Keratinocyte (primary cell): ENCODE measurements around the gene FOXL3. TPM values are rescaled to one million over a fixed set of nuclear protein-coding genes. Genes with fewer than 3 reads are reported as not detected.

Experiments used
- DNase-seq: peaks from one replicate; pipeline ENCODE4 v3.0.0-alpha.2; 2011; ENCODE audit warnings: low read depth, missing footprints, low spot score
- FAIRE-seq: peaks from 2 replicates; lab custom pipeline; 2011; peaks lifted over from hg19 to GRCh38; lab: Jason Lieb, UNC
- H2AFZ ChIP-seq: 2 replicates; pipeline ENCODE4 v1.6.0; 2012; ENCODE audit warnings: low read length, control low read depth, inconsistent platforms; ENCODE audit not compliant: control insufficient read depth
- H3K27ac ChIP-seq: 2 replicates; pipeline ENCODE4 v1.5.1; 2011; ENCODE audit warnings: low read length; ENCODE audit not compliant: control insufficient read depth, insufficient read depth
- H3K27me3 ChIP-seq: 3 replicates; pipeline ENCODE4 v1.6.0; 2011; ENCODE audit warnings: low read length; ENCODE audit not compliant: control insufficient read depth, insufficient read depth; ENCODE audit errors: extremely low read depth
- H3K36me3 ChIP-seq, 2 experiments: 2 replicates in 1 of 2; 3 replicates in 1 of 2; pipeline ENCODE4 v1.5.1; 2011; ENCODE audit warnings: low read length in 2 of 2, mild to moderate bottlenecking in 1 of 2; ENCODE audit not compliant: control insufficient read depth in 2 of 2, insufficient read depth in 2 of 2; ENCODE audit errors: extremely low read depth in 1 of 2
- H3K4me1 ChIP-seq: 3 replicates; pipeline ENCODE4 v1.5.1; 2011; ENCODE audit warnings: low read length; ENCODE audit not compliant: control insufficient read depth, insufficient read depth; ENCODE audit errors: extremely low read depth
- H3K4me2 ChIP-seq: 3 replicates; pipeline ENCODE4 v1.6.0; 2011; ENCODE audit warnings: low read depth, low read length; ENCODE audit not compliant: control insufficient read depth, insufficient read depth; ENCODE audit errors: extremely low read depth
- H3K4me3 ChIP-seq, 3 experiments: fragments of 200-600 bp in 1 of 3; sonication (generic) in 1 of 3; 2 replicates in 2 of 3; 3 replicates in 1 of 3; pipeline ENCODE4 v1.5.1; 2011 to 2016; ENCODE audit warnings: low read length in 3 of 3, mild to moderate bottlenecking in 3 of 3, control low read depth in 2 of 3, inconsistent platforms in 1 of 3, low read depth in 1 of 3, mixed read lengths in 1 of 3, mixed run types in 1 of 3, moderate library complexity in 1 of 3; ENCODE audit not compliant: control insufficient read depth in 2 of 3, insufficient read depth in 2 of 3; ENCODE audit errors: extremely low read depth in 1 of 3
- H3K79me2 ChIP-seq: 2 replicates; pipeline ENCODE4 v1.6.0; 2012; ENCODE audit warnings: low read length; ENCODE audit not compliant: control insufficient read depth, insufficient read depth
- H3K9ac ChIP-seq: 3 replicates; pipeline ENCODE4 v1.6.0; 2011; ENCODE audit warnings: low read length; ENCODE audit not compliant: control insufficient read depth, insufficient read depth; ENCODE audit errors: extremely low read depth
- H3K9me1 ChIP-seq: 3 replicates; pipeline ENCODE4 v1.6.0; 2011; ENCODE audit warnings: low read length; ENCODE audit not compliant: control insufficient read depth, insufficient read depth; ENCODE audit errors: extremely low read depth
- H3K9me3 ChIP-seq: 2 replicates; pipeline ENCODE4 v1.5.1; 2012; ENCODE audit warnings: low read depth, low read length; ENCODE audit not compliant: control insufficient read depth
- H4K20me1 ChIP-seq: 3 replicates; pipeline ENCODE4 v1.6.0; 2011; ENCODE audit warnings: low read length; ENCODE audit not compliant: control insufficient read depth, insufficient read depth; ENCODE audit errors: extremely low read depth
- EZH2 ChIP-seq: IDR thresholded peaks from one replicate; pipeline ENCODE4 v1.6.1; 2012; ENCODE audit warnings: inconsistent platforms, mild to moderate bottlenecking, low read length, moderate library complexity
- dilution Hi-C: fragments of 300-500 bp; cut with MboI; formaldehyde crosslinking; loops from one replicate; pipeline ENCODE4 v1.7.0; 2020; ENCODE audit warnings: low sequenced_read_pairs; ENCODE audit not compliant: extremely low pct_ligation_motif_present
- polyA plus RNA-seq, 5 experiments: library from polyadenylated mRNA; depleted of rRNA in 3 of 5; stranded (reverse) in 3 of 5; stranded (forward) in 1 of 5; unstranded in 1 of 5; fragments of >200 nt; gene quantifications; 1 replicate in 1 of 5; 2 replicates in 3 of 5; 3 replicates in 1 of 5; pipeline versions ENCODE4 v1.2.1 to v1.2.3, GENCODE V29; 2011 to 2012; ENCODE audit warnings: missing spikeins in 2 of 5, low read depth in 1 of 5, low replicate concordance in 1 of 5
- TF ChIP-seq, protein P1 (sequence below), 3 experiments: IDR thresholded peaks in 1 of 3; conservative IDR thresholded peaks in 1 of 3; optimal IDR thresholded peaks in 1 of 3; 2 replicates in 2 of 3; 3 replicates in 1 of 3; pipeline versions ENCODE3 to v1.5.1; 2011; ENCODE audit warnings: low read length in 3 of 3, mild to moderate bottlenecking in 3 of 3, moderate library complexity in 2 of 3, control low read depth in 1 of 3, inconsistent platforms in 1 of 3; ENCODE audit not compliant: insufficient read depth in 2 of 3; ENCODE audit errors: extremely low read depth in 1 of 3

The FOXL3 gene
- polyA plus RNA-seq, 1 donor (not counting 4 experiments of a cell fraction or from before 2014, with no cell fraction given): not detected

DNA sequence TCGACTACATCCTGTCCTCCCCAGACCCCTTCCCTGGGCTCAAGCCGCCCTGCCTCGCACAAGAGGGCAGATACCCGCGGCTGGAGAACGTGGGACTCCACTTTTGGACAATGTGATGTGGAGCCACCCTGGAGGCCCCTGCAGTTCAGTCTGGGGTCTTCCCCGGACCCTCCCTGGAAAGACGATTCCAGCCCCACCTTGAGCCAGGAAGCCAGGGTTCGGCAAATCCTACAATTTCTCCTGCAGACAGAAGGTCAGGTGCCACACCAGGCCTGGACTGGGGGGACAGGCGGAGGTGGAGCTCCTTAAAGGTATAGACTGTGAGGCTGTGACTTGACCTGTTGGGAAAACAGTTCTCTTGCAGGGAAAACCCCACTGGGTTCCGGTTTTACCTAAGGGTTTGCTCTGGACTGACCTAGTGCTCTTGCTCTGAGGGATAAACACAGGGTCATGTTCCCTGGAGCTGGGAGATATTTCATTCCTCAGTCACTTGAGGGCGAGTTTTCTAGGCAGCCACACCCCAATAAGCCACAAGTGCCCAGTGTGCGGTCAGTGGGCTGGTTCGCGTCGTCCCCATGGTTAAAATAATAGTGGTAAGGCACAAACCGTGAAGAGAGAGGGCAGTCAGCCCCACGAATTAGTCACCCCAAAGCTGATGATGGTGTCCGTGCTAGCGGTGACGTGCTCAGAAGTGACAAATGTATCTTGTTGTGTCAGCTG is 1.6 kb downstream of the FOXL3 start:
- FAIRE-seq: no peak
- no peaks in the 10 kb centered on the region for H3K9me1 ChIP-seq
- H3K79me2 ChIP-seq: no peaks in the 10 kb centered on the region
- no peak overlapping the region for H3K9ac ChIP-seq
- no peak overlapping the region for H3K4me2 ChIP-seq
- no peak overlapping the region for H2AFZ ChIP-seq
- dilution Hi-C loops: no loop called here
- no peak for TF ChIP-seq EZH2
- TF ChIP-seq, protein P1, sequence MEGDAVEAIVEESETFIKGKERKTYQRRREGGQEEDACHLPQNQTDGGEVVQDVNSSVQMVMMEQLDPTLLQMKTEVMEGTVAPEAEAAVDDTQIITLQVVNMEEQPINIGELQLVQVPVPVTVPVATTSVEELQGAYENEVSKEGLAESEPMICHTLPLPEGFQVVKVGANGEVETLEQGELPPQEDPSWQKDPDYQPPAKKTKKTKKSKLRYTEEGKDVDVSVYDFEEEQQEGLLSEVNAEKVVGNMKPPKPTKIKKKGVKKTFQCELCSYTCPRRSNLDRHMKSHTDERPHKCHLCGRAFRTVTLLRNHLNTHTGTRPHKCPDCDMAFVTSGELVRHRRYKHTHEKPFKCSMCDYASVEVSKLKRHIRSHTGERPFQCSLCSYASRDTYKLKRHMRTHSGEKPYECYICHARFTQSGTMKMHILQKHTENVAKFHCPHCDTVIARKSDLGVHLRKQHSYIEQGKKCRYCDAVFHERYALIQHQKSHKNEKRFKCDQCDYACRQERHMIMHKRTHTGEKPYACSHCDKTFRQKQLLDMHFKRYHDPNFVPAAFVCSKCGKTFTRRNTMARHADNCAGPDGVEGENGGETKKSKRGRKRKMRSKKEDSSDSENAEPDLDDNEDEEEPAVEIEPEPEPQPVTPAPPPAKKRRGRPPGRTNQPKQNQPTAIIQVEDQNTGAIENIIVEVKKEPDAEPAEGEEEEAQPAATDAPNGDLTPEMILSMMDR (optimal IDR thresholded peaks at IDR 0.05 in 1 of 3, IDR thresholded peaks at IDR 0.05 in 1 of 3, conservative IDR thresholded peaks at IDR 0.05 in 1 of 3; ENCODE audit: extremely low read depth in 1 of 3, insufficient read depth in 2 of 3, low read length in 3 of 3): no peak
- no peaks in the 10 kb centered on the region for H3K36me3 ChIP-seq
- no peak overlapping the region for H3K4me3 ChIP-seq
- peaks cover 60% of the 10 kb centered on the region for H3K27me3 ChIP-seq
- H3K4me1 ChIP-seq: no peaks in the 10 kb centered on the region
- H4K20me1 ChIP-seq: no peaks in the 10 kb centered on the region
- H3K27ac ChIP-seq: no peak overlapping the region
- H3K9me3 ChIP-seq: no peaks in the 10 kb centered on the region
- no peak for DNase-seq

DNA sequence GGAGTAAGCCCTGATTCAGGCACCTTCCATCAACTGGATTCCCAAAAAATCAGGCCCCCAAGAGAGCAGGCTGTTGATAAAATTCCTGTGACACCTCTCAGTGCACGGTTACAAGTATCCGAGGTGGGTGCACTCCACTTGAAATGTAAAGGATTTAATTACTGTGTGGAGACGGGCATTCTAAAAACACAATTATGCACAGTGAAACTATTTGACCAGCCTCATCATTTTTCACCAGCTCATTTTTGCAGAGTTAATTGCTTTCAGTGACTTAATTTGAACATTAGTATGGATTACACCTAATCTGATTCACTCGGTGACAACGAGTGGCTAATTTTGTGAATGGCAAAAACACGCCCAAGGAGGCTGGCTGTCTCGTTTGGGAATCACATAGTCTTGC is 2.3 kb downstream of the FOXL3 start:
- no peak for DNase-seq
- no peak for TF ChIP-seq EZH2
- TF ChIP-seq, protein P1 (optimal IDR thresholded peaks at IDR 0.05 in 1 of 3, IDR thresholded peaks at IDR 0.05 in 1 of 3, conservative IDR thresholded peaks at IDR 0.05 in 1 of 3; ENCODE audit: extremely low read depth in 1 of 3, insufficient read depth in 2 of 3, low read length in 3 of 3): no peak
- H3K27me3 ChIP-seq: peaks cover 60% of the 10 kb centered on the region

More for the DNA sequence above, 2.3 kb downstream of the FOXL3 start:
- Histone ChIP-seq H3K9me3 (no peaks in the 10 kb centered on the region), H2AFZ (no peak overlapping the region), H3K4me1 (no peaks in the 10 kb centered on the region), H3K4me3 (no peak overlapping the region), H3K4me2 (no peak overlapping the region), H3K79me2 (no peaks in the 10 kb centered on the region), H3K36me3 (no peaks in the 10 kb centered on the region), H3K27ac (no peak overlapping the region), H3K9ac (no peak overlapping the region), H4K20me1 (no peaks in the 10 kb centered on the region), H3K9me1 (no peaks in the 10 kb centered on the region)
- FAIRE-seq: no peak
- dilution Hi-C loops: no loop called here
